A673 (cell line): ENCODE measurements around the gene THBS2. TPM values are rescaled to one million over a fixed set of nuclear protein-coding genes. Genes with fewer than 3 reads are reported as not detected.

Experiments used
- BruUV-seq: library from RNA; stranded (reverse); fragments of 400-500 nt; replicated peaks from 2 replicates; lab custom pipeline; 2021; lab: Mats Ljungman, UMichigan
- CTCF ChIA-PET: fragments of 300-600 bp; sonication (Branson Sonifier 250); formaldehyde crosslinking; loops from one replicate; lab custom pipeline; 2022; ENCODE audit warnings: antibody characterized with exemption; lab: Charles Lee
- POLR2A ChIA-PET: fragments of 300-600 bp; sonication (Branson Sonifier 250); formaldehyde crosslinking; loops from one replicate; lab custom pipeline; 2022; ENCODE audit warnings: antibody characterized with exemption; ENCODE audit not compliant: low non-redundant PET; lab: Charles Lee
- DNase-seq: peaks from one replicate; pipeline ENCODE4 v3.0.0-alpha.2; 2015; ENCODE audit warnings: low spot score
- H3K27ac ChIP-seq: fragments of 200-600 bp; sonication (generic); 2 replicates; pipeline ENCODE4 v1.5.1; 2016; ENCODE audit warnings: mixed run types, low read depth, mild to moderate bottlenecking, mixed read lengths, antibody characterized with exemption, low read length; ENCODE audit not compliant: poor library complexity, severe bottlenecking
- H3K27me3 ChIP-seq: fragments of 200-600 bp; sonication (generic); replicated peaks from 2 replicates; pipeline ENCODE4 v1.6.1; 2017; ENCODE audit warnings: mixed run types, low read depth, mild to moderate bottlenecking, mixed read lengths, antibody characterized with exemption, low read length; ENCODE audit not compliant: insufficient read depth, poor library complexity
- H3K36me3 ChIP-seq: fragments of 200-600 bp; sonication (generic); 2 replicates; pipeline ENCODE4 v1.6.1; 2016; ENCODE audit warnings: mixed run types, mild to moderate bottlenecking, mixed read lengths, antibody characterized with exemption, low read length; ENCODE audit not compliant: insufficient read depth, poor library complexity, severe bottlenecking
- H3K4me1 ChIP-seq: fragments of 200-600 bp; sonication (generic); 2 replicates; pipeline ENCODE4 v1.6.1; 2017; ENCODE audit warnings: mixed run types, mild to moderate bottlenecking, mixed read lengths, antibody characterized with exemption, low read length; ENCODE audit not compliant: insufficient read depth, poor library complexity, severe bottlenecking
- H3K4me3 ChIP-seq: fragments of 200-600 bp; sonication (generic); 2 replicates; pipeline ENCODE4 v1.5.1; 2016; ENCODE audit warnings: low read depth, mixed run types, mild to moderate bottlenecking, mixed read lengths, low read length; ENCODE audit not compliant: poor library complexity, severe bottlenecking
- H3K9me3 ChIP-seq: fragments of 200-600 bp; sonication (generic); 2 replicates; pipeline ENCODE4 v1.6.1; 2016; ENCODE audit warnings: mixed run types, low read depth, mild to moderate bottlenecking, mixed read lengths, antibody characterized with exemption, low read length; ENCODE audit not compliant: poor library complexity, severe bottlenecking
- EZH2 ChIP-seq: fragments of 200-600 bp; sonication (generic); IDR thresholded peaks from 2 replicates; pipeline ENCODE4 v1.6.1; 2017; ENCODE audit warnings: borderline replicate concordance, low read depth, mild to moderate bottlenecking, mixed read lengths, antibody characterized with exemption, low read length; ENCODE audit not compliant: poor library complexity, severe bottlenecking
- intact Hi-C: fragments of 100-400 bp; cut with micrococcal nuclease; formaldehyde crosslinking; loops from one replicate; pipeline ENCODE4 v1.10.0; 2022; ENCODE audit not compliant: unreplicated experiment
- total RNA-seq: library from RNA; stranded (reverse); gene quantifications from 2 replicates; pipeline ENCODE4 v1.2.3, GENCODE V29; 2021
- TF ChIP-seq, protein P1 (sequence below): fragments of 300-800, 200-600 bp; sonication (generic); conservative IDR thresholded peaks from 2 replicates; pipeline ENCODE4 v1.5.1; 2017; ENCODE audit warnings: low read depth, mild to moderate bottlenecking, antibody characterized with exemption, low read length, moderate library complexity, mixed read lengths

The THBS2 gene
- total RNA-seq, 1 experiment from 2014 or later = 0.13 TPM

DNA sequence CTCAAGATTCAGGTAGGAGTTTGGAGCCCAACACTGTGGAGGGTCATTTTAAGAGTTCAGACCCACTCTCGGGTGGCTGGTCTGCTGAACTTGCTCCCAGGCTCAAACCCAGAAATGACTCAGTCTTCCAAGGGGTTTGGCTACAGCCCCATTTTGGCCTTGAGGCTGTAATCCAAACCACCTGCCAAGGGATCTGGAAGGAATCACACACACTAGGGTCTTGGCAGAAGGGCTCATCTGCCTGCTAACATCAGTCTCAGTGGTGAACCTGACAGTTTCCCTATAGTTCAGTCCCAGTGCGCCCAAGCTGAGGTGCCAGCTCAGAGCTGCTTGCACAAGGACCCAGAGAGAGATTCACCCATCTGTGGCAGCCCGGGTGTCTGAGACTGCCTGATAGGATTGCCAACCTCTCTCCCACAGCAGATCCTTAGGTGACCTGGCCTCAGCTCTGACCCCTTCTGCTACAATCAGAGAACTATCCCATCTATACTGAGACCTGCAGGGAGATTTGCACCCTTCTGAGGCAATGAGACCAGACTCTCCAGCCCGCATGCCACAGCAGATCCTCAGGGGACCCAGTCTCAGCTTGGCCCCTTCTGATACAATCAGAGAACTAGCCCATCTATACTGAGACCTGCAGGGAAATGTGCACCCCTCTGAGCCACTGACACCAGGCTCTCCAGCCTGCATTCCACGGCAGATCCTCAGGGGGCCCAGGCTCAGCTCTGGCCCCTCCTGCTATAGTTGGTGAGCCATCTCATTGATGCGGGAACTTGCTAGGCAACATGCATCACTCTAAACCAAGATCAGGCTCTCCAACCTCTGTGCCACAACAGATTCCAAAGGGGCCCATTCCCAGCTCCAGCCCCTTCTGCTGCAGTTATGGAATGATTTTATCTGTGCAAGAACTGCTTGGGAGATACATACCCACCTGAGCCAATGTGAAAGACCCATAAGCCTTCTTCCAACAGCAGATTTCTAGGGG, 48.2 kb downstream of the THBS2 start:
- TF ChIP-seq EZH2 = no peak
- TF ChIP-seq, protein P1, sequence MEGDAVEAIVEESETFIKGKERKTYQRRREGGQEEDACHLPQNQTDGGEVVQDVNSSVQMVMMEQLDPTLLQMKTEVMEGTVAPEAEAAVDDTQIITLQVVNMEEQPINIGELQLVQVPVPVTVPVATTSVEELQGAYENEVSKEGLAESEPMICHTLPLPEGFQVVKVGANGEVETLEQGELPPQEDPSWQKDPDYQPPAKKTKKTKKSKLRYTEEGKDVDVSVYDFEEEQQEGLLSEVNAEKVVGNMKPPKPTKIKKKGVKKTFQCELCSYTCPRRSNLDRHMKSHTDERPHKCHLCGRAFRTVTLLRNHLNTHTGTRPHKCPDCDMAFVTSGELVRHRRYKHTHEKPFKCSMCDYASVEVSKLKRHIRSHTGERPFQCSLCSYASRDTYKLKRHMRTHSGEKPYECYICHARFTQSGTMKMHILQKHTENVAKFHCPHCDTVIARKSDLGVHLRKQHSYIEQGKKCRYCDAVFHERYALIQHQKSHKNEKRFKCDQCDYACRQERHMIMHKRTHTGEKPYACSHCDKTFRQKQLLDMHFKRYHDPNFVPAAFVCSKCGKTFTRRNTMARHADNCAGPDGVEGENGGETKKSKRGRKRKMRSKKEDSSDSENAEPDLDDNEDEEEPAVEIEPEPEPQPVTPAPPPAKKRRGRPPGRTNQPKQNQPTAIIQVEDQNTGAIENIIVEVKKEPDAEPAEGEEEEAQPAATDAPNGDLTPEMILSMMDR = no peak
- BruUV-seq = no TSS peak
- intact Hi-C loops = no loop called here
- Histone ChIP-seq H3K27ac (no peak overlapping the region), H3K27me3 (no peaks in the 10 kb centered on the region), H3K9me3 (peaks cover 8% of the 10 kb centered on the region), H3K4me1 (no peaks in the 10 kb centered on the region), H3K36me3 (no peaks in the 10 kb centered on the region), H3K4me3 (no peak overlapping the region)
- CTCF ChIA-PET = no interaction called here
- DNase-seq = no peak
- POLR2A ChIA-PET = no interaction called here

DNA sequence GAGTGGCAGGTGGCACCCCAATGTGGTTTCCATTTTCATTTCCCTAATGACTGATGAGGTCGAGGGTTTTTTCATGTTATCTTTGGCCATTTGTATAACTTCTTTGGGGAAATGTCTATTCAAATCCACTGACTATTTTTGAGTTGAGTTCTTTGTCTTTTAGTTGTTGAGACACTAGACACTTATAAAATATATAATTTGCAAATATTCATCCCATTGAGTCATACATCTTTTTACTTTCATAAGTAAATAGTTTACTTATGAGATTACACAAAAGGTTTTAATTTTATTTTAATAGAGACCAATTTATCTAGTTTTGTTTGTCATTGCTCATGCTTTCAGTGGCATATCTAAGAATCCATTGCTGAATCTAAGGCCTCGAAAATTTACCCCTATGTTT, 49.5 kb downstream of the THBS2 start:
- Histone ChIP-seq H3K36me3 (no peaks in the 10 kb centered on the region), H3K4me3 (no peak overlapping the region), H3K4me1 (no peaks in the 10 kb centered on the region), H3K27ac (no peak overlapping the region), H3K27me3 (no peaks in the 10 kb centered on the region), H3K9me3 (peaks cover 8% of the 10 kb centered on the region)
- BruUV-seq = no TSS peak
- DNase-seq = no peak
- intact Hi-C loops = no loop called here
- ChIA-PET POLR2A (no interaction called here), CTCF (no interaction called here)
- TF ChIP-seq, protein P1 = no peak
- TF ChIP-seq EZH2 = no peak

DNA sequence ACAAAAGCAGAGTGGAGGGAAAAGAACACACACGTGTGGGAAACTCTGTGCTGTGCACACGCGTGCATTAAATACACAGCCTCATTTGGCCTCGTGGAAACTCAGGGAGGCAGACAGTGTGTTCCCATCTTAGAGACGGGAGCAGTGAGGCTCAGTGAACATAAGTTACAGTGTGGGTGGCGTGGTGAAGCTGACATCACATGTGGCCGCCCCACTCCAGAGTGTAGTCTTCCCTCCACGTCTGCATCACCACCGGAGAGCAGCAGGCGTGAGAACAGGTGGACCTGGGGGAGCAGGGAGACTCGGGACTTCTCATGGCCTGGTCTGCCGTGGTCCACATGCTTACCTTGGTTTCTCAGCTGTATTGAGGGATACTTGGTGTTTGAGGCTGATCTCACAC, 51.7 kb downstream of the THBS2 start:
- Histone ChIP-seq H3K27ac (no peak overlapping the region), H3K4me1 (no peaks in the 10 kb centered on the region), H3K9me3 (no peaks in the 10 kb centered on the region), H3K4me3 (no peak overlapping the region), H3K36me3 (no peaks in the 10 kb centered on the region), H3K27me3 (no peaks in the 10 kb centered on the region)
- ChIA-PET CTCF (no interaction called here), POLR2A (no interaction called here)
- DNase-seq = no peak
- TF ChIP-seq, protein P1 = no peak
- no peak for TF ChIP-seq EZH2
- no TSS peak for BruUV-seq
- intact Hi-C loops = no loop called here
